Measurements from ENCODE around the gene PRPH2.
"Not testable (repeated sequence)": the region's sequence is repeated elsewhere in the genome, so short reads cannot be mapped to it uniquely, and the experiment has no call there.

PRPH2 gene

GRCh38 chr6:42742116-42742894, 19.9 kb upstream of the PRPH2 start:
- no peak for DNase-seq (ENCODE audit: low read depth)

DNA sequence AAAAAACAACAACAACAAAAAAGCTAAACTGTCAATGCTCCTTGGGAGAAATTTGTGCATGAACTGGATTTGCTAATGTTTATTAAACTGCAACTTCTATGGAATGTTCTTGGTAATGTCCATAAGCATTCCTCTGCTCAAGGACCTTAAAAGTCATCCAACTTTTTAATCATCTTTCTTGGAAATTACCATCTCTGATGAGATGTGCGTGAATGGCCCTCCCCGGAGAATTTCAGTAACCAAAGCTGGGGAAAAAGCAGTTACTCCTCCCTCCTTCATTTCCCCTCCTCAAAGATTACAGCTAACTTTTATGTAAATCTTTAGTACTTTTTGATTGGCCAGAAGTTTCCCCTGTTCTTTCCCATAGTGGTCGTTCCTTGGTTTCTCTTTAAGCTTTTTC, 18.3 kb upstream of the PRPH2 start:
- DNase-seq (ENCODE audit: low read depth), result no peak

GRCh38 chr6:42735976-42736375, 13.6 kb upstream of the PRPH2 start:
- no peak for DNase-seq (ENCODE audit: low read depth)

DNA sequence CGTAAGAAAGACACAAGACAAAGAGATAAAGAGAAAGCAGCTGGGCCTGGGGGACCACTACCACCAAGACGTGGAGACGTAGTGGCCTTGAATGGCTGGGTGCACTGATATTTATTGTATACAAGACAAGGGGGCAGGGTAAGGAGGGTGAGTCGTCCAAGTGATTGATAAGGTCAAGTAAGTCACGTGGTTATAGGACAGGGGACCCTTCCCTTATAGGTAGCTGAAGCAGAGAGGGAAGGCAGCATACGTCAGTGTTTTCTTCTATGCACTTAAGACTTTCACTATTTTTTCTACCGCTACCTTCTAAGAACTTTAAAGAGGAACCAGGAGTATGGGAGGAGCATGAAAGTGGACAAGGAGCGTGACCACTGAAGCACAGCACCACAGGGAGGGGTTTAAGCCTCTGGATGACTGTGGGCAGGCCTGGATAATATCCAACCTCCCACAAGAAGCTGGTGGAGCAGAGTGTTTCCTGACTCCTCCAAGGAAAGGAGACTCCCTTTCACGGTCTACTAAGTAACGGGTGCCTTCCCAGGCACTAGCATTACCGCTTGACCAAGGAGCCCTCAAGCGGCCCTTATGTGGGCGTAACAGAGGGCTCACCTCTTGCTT, 11.6 kb upstream of the PRPH2 start:
- DNase-seq (ENCODE audit: low read depth), result not testable (repeated sequence)

DNA sequence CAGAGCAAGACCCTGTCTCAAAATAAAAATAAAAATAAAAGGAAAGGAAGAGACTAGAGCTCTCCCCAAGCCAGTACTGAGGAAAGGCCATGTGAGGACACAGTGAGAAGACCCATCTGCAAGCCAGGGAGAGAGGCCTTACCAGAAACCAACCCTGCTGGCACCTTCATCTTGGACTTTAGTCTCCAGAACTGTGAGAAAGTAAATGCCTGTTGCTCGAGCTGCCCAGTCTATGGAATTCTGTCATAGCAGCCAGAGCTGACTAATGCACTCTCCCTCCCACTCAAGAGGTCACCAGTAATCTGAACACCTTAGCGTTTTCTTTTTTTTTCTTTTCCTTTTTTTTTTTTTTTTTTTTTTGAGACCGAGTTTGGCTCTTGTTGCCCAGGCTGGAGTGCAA, 7.3 kb upstream of the PRPH2 start:
- DNase-seq (ENCODE audit: low read depth), result no peak

GRCh38 chr6:42727627-42728026, 5.2 kb upstream of the PRPH2 start:
- DNase-seq (ENCODE audit: low read depth), result no peak

DNA sequence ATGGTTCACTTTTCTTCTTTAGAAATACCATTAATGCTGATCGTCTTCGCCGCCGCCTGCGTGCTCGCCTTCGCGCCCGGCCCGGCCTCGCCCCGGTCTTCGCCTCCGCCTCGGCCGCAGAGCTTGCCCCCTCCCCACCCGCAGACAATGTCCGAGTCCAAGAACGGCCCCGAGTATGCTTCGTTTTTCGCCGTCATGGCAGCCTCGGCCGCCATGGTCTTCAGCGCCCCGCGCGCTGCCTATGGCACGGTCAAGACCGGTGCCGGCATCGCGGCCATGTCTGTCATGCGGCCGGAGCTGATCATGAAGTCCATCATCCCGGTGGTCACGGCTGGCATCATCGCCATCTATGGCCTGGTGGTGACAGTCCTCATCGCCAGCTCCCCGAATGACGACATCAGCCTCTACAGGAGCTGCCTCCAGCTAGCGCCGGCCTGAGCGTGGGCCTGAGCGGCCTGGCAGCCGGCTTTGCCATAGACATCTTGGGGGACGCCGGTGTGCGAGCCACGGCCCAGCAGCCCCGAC, 4.8 kb upstream of the PRPH2 start:
- no peak for DNase-seq (ENCODE audit: low read depth)

GRCh38 chr6:42726485-42727086, 4.2 kb upstream of the PRPH2 start:
- peak; percentile 52 for DNase-seq (ENCODE audit: low read depth)

DNA sequence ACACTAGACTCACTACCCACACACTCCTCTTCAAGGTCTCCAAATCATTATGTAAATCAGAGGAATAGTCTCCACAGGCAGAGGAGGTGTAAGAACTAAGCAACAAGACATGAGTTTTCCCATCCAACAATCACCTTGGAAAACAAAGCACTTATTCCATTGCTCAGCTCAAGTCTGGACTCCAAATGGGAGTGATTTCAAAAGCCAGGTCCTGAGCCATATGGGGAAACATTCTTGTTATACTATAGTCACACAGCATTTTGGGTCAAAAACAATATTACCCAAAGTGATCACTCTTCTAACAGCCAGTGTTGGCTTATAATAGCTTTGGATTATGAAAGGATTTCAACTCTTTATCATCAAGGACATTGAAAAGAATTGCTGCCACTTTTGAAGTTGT, 3.6 kb upstream of the PRPH2 start:
- no peak for DNase-seq (ENCODE audit: low read depth)

DNA sequence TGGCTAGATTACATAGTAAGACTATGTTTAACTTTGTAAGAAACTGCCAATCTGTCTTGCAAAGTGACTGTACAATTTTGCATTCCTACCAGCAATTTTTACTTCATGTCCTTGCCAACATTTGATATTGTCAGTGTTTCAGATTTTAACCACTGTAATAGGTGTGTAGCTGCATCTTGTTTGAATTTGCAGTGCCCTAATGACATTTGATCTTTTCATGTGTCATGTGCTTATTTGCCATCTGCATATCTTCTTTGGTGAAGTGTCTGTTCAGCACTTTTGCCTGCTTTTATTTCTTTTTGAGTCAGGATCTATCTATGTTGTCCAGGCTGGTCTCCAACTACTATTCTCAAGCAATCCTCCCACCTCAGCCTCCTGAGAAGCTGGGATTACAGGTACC, 2.4 kb upstream of the PRPH2 start:
- DNase-seq (ENCODE audit: low read depth), result no peak

GRCh38 chr6:42720739-42721138, 1.7 kb downstream of the PRPH2 start:
- no peak for DNase-seq (ENCODE audit: low read depth)

DNA sequence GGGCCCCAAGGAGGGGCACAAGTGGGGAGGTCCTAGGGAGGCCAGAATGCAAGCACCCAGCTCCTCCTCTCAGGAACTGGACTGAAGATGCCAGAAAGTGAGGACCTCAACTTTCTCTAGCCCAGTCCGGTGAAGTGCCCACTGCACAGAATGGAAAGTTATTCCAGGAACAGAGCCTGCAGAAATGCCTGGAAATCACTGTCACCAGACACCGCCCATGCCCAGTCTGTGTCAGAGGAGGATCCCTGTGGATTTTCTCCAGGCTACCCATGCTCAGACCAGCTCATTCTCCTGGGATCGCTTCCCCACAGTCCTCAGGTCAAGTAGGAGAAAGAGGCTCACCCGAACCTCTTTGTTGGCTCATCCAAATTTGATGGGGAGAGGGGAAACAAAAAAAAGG, 6.5 kb downstream of the PRPH2 start:
- DNase-seq (ENCODE audit: low read depth), result no peak

GRCh38 chr6:42714098-42714761, 8.2 kb downstream of the PRPH2 start:
- DNase-seq (ENCODE audit: low read depth), result no peak

GRCh38 chr6:42711930-42712329, 10.5 kb downstream of the PRPH2 start:
- no peak for DNase-seq (ENCODE audit: low read depth)

- DNase-seq (ENCODE audit: low read depth), result no peak
Observed at GRCh38 chr6:42710316-42710715, 12.1 kb downstream of the PRPH2 start.

DNA sequence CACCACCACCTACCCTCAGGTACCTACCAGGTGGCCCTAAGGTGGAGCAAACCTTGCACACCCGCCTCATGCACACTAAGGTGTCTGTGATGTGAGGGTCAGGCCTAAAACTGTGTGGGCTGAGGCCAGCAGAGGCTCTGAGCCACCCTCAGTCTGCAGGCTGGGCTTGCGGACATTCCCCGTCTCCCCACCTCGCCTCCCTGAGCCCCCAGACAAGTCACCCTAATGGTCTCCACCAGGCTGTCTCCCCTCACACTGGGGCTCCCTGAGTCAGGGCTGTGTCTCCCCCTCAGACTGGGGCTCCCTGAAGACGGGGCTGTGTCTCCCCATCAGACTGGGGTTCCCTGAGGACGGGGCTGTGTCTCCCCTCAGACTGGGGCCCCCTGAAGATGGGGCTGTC, 12.5 kb downstream of the PRPH2 start:
- no peak for DNase-seq (ENCODE audit: low read depth)

DNA sequence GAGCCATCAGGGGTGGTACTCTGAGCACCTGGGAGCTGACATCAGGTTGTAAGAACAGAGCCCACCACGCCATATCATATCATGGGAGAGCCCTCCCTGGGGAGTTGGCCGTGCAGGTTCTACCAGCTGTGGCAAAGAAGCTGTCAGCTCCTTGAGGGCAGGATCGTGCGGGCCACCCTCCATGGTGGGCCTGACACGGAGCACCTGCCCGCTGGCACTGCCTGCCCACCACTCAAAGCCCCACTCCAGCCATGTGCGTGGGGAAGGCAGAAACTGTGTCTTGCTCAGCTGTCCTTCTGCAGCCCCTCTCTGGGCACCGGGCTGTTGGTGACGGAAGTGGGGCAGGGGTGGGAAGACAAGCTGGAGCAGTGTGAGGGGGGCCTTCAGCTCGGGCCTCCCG, 14.3 kb downstream of the PRPH2 start:
- DNase-seq (ENCODE audit: low read depth), result no peak

- DNase-seq (ENCODE audit: low read depth), result no peak
Observed at GRCh38 chr6:42707595-42707994, 14.8 kb downstream of the PRPH2 start.

GRCh38 chr6:42704937-42705374, 17.4 kb downstream of the PRPH2 start:
- no peak for DNase-seq (ENCODE audit: low read depth)

GRCh38 chr6:42704251-42704936, 18.0 kb downstream of the PRPH2 start:
- DNase-seq (ENCODE audit: low read depth), result no peak

DNA sequence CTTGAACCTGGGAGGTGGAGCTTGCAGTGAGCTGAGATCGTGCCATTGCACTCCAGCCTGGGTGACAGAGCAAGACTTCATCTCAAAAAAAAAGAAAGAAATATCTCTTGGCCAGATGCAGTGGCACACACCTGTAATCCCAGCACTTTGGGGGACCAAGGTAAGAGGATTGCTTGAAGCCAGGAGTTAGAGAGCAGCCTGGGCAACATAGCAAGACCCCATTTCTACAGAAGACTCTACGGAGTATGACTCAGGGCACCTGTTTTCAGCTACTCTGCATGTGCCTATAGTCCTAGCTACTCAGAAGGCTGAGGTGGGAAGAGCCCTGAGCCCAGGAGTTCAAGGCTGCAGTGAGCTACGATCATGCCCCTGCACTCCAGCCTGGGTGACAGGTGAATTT, 19.6 kb downstream of the PRPH2 start:
- not testable (repeated sequence) for DNase-seq (ENCODE audit: low read depth)

GRCh38 chr6:42702200-42702599, 20.2 kb downstream of the PRPH2 start:
- no peak for DNase-seq (ENCODE audit: low read depth)
